H1 (cell line): ENCODE measurements around the gene KIF26A.

Experiments used
- CREB1 ChIP-seq: IDR thresholded peaks from 2 replicates; pipeline ENCODE4 v1.6.1; 2012; ENCODE audit warnings: inconsistent platforms
- EP300 ChIP-seq, 2 experiments: IDR thresholded peaks; 1 replicate in 1 of 2; 2 replicates in 1 of 2; pipeline ENCODE4 v1.6.1; 2011 to 2012; ENCODE audit warnings: low read depth in 2 of 2, low read length in 2 of 2, mild to moderate bottlenecking in 2 of 2, borderline replicate concordance in 1 of 2, inconsistent platforms in 1 of 2, moderate library complexity in 1 of 2
- EZH2 ChIP-seq: fragments of 200-600 bp; sonication (generic); IDR thresholded peaks from 2 replicates; pipeline ENCODE4 v1.7.1; 2012; ENCODE audit warnings: low read depth, mild to moderate bottlenecking, moderate library complexity, low read length, inconsistent platforms; ENCODE audit not compliant: severe bottlenecking
- PHF8 ChIP-seq: fragments of 200-600 bp; sonication (generic); conservative IDR thresholded peaks from 2 replicates; pipeline ENCODE4 v1.7.1; 2012; ENCODE audit warnings: low read depth, mild to moderate bottlenecking, inconsistent platforms, low read length, moderate library complexity
- POLR2A ChIP-seq, 2 experiments: IDR thresholded peaks; 1 replicate in 1 of 2; 2 replicates in 1 of 2; pipeline ENCODE4 v1.6.1; 2011; ENCODE audit warnings: low read depth in 2 of 2, low read length in 2 of 2, mild to moderate bottlenecking in 2 of 2; ENCODE audit errors: control extremely low read depth in 1 of 2
- POLR2AphosphoS5 ChIP-seq: IDR thresholded peaks from 2 replicates; pipeline ENCODE4 v1.6.1; 2011; ENCODE audit warnings: low read depth, low read length
- SIRT6 ChIP-seq: IDR thresholded peaks from one replicate; pipeline ENCODE4 v1.7.1; 2012; ENCODE audit warnings: low read length, inconsistent platforms
- TAF1 ChIP-seq: IDR thresholded peaks from 2 replicates; pipeline ENCODE4 v1.6.1; 2011; ENCODE audit warnings: mild to moderate bottlenecking, low read depth, low read length
- TBP ChIP-seq: IDR thresholded peaks from 2 replicates; pipeline ENCODE4 v1.6.1; 2011; ENCODE audit warnings: low read depth, low read length, improper control_type of control experiment
- TEAD4 ChIP-seq: IDR thresholded peaks from 2 replicates; pipeline ENCODE4 v1.6.1; 2012; ENCODE audit warnings: low read depth, low read length, inconsistent platforms, mixed read lengths
- YY1 ChIP-seq: IDR thresholded peaks from 2 replicates; pipeline ENCODE4 v1.6.1; 2011; ENCODE audit warnings: low read depth, mild to moderate bottlenecking, low read length
- ZNF274 ChIP-seq: IDR thresholded peaks from 2 replicates; pipeline ENCODE4 v1.7.0; 2012; ENCODE audit warnings: low read length, borderline replicate concordance; ENCODE audit errors: extremely low read depth
- TF ChIP-seq, protein P1 (sequence below), 3 experiments: IDR thresholded peaks; 1 replicate in 2 of 3; 2 replicates in 1 of 3; pipeline versions ENCODE4 v1.5.1 to v1.6.1; 2011; ENCODE audit warnings: low read length in 3 of 3, mild to moderate bottlenecking in 3 of 3, inconsistent platforms in 2 of 3, low read depth in 1 of 3, moderate library complexity in 1 of 3; ENCODE audit not compliant: insufficient read depth in 1 of 3; ENCODE audit errors: control extremely low read depth in 1 of 3
- TF ChIP-seq, protein P2 (sequence below): IDR thresholded peaks from 2 replicates; pipeline ENCODE4 v1.6.1; 2012; ENCODE audit warnings: low read length, inconsistent platforms

DNA sequence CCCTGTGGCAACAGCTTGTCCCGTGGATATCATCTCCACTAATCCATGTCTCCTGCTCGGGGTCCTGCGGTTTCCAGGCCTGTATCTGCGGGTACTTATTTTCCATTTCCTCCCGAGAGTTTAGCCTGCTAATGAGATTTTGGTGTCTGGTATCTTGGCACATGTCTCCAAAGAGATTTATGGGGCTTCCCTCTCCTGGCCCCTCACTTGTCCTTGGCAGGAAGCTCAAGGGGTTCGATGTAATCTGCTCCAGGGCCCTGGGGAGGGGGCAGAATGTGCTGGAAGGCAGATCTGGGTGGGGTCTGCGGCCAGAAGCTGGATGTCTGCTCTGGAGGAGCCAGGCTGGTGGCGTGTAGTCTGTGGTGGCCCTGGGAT is 85.7 kb downstream of the KIF26A start:
- TF ChIP-seq, protein P1, sequence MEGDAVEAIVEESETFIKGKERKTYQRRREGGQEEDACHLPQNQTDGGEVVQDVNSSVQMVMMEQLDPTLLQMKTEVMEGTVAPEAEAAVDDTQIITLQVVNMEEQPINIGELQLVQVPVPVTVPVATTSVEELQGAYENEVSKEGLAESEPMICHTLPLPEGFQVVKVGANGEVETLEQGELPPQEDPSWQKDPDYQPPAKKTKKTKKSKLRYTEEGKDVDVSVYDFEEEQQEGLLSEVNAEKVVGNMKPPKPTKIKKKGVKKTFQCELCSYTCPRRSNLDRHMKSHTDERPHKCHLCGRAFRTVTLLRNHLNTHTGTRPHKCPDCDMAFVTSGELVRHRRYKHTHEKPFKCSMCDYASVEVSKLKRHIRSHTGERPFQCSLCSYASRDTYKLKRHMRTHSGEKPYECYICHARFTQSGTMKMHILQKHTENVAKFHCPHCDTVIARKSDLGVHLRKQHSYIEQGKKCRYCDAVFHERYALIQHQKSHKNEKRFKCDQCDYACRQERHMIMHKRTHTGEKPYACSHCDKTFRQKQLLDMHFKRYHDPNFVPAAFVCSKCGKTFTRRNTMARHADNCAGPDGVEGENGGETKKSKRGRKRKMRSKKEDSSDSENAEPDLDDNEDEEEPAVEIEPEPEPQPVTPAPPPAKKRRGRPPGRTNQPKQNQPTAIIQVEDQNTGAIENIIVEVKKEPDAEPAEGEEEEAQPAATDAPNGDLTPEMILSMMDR (IDR thresholded peaks at IDR 0.05; ENCODE audit: control extremely low read depth in 1 of 3, insufficient read depth in 1 of 3, low read depth in 1 of 3, low read length in 3 of 3) = no peak
- no peak for TF ChIP-seq POLR2A (IDR thresholded peaks at IDR 0.05; ENCODE audit: control extremely low read depth in 1 of 2, low read depth in 2 of 2, low read length in 2 of 2)
- no peak for TF ChIP-seq POLR2AphosphoS5
- no peak for TF ChIP-seq EP300 (IDR thresholded peaks at IDR 0.05; ENCODE audit: borderline replicate concordance in 1 of 2, low read depth in 2 of 2, low read length in 2 of 2)
- TF ChIP-seq EZH2 = no peak
- TF ChIP-seq TBP = no peak
- no peak for TF ChIP-seq YY1
- TF ChIP-seq, protein P2, sequence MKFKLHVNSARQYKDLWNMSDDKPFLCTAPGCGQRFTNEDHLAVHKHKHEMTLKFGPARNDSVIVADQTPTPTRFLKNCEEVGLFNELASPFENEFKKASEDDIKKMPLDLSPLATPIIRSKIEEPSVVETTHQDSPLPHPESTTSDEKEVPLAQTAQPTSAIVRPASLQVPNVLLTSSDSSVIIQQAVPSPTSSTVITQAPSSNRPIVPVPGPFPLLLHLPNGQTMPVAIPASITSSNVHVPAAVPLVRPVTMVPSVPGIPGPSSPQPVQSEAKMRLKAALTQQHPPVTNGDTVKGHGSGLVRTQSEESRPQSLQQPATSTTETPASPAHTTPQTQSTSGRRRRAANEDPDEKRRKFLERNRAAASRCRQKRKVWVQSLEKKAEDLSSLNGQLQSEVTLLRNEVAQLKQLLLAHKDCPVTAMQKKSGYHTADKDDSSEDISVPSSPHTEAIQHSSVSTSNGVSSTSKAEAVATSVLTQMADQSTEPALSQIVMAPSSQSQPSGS = no peak
- no peak for TF ChIP-seq TEAD4
- TF ChIP-seq ZNF274 = no peak
- no peak for TF ChIP-seq SIRT6
- no peak for TF ChIP-seq TAF1
- TF ChIP-seq CREB1 = no peak
- no peak for TF ChIP-seq PHF8
